ENCODE data around the gene CLSTN2.

Gene CLSTN2

GRCh38 chr3:140342668-140343067 lies 407.7 kb downstream of the CLSTN2 start:
- Histone ChIP-seq H3K27me3 (ENCODE audit: control insufficient read depth in 1 of 2, insufficient read depth in 2 of 2, low read length in 2 of 2) (no peaks in the 10 kb centered on the region), H3K9ac (ENCODE audit: low read depth in 1 of 2, low read length in 2 of 2) (no peak overlapping the region), H3K27ac (ENCODE audit: low read depth, low read length) (no peak overlapping the region), H3K4me3 (ENCODE audit: low read depth in 1 of 2, low read length in 2 of 2) (no peak overlapping the region), H3K4me1 (ENCODE audit: control insufficient read depth in 1 of 2, insufficient read depth in 2 of 2, low read length in 2 of 2) (no peaks in the 10 kb centered on the region), H3K9me3 (ENCODE audit: control insufficient read depth in 1 of 2, low read length in 2 of 2) (no peaks in the 10 kb centered on the region), H3K36me3 (ENCODE audit: control insufficient read depth in 1 of 2, insufficient read depth in 2 of 2, low read length in 2 of 2) (no peaks in the 10 kb centered on the region)

GRCh38 chr3:140343211-140344081 lies 408.5 kb downstream of the CLSTN2 start:
- no peak overlapping the region for H3K27ac ChIP-seq (ENCODE audit: low read depth, low read length)
- H3K4me1 ChIP-seq (ENCODE audit: control insufficient read depth in 1 of 2, insufficient read depth in 2 of 2, low read length in 2 of 2), result no peaks in the 10 kb centered on the region
- no peaks in the 10 kb centered on the region for H3K36me3 ChIP-seq (ENCODE audit: control insufficient read depth in 1 of 2, insufficient read depth in 2 of 2, low read length in 2 of 2)

GRCh38 chr3:140344082-140344454 lies 409.1 kb downstream of the CLSTN2 start:
- Histone ChIP-seq H3K36me3 (ENCODE audit: control insufficient read depth in 1 of 2, insufficient read depth in 2 of 2, low read length in 2 of 2) (no peaks in the 10 kb centered on the region), H3K4me1 (ENCODE audit: control insufficient read depth in 1 of 2, insufficient read depth in 2 of 2, low read length in 2 of 2) (no peaks in the 10 kb centered on the region), H3K4me3 (ENCODE audit: low read depth in 1 of 2, low read length in 2 of 2) (no peak overlapping the region), H3K9ac (ENCODE audit: low read depth in 1 of 2, low read length in 2 of 2) (no peak overlapping the region), H3K9me3 (ENCODE audit: control insufficient read depth in 1 of 2, low read length in 2 of 2) (no peaks in the 10 kb centered on the region), H3K27ac (ENCODE audit: low read depth, low read length) (no peak overlapping the region), H3K27me3 (ENCODE audit: control insufficient read depth in 1 of 2, insufficient read depth in 2 of 2, low read length in 2 of 2) (no peaks in the 10 kb centered on the region)

More at GRCh38 chr3:140343211-140344081, 408.5 kb downstream of the CLSTN2 start:
- H3K9me3 ChIP-seq (ENCODE audit: control insufficient read depth in 1 of 2, low read length in 2 of 2), result no peaks in the 10 kb centered on the region
- H3K4me3 ChIP-seq (ENCODE audit: low read depth in 1 of 2, low read length in 2 of 2), result no peak overlapping the region
- H3K27me3 ChIP-seq (ENCODE audit: control insufficient read depth in 1 of 2, insufficient read depth in 2 of 2, low read length in 2 of 2), result no peaks in the 10 kb centered on the region
- no peak overlapping the region for H3K9ac ChIP-seq (ENCODE audit: low read depth in 1 of 2, low read length in 2 of 2)

GRCh38 chr3:140344601-140345205 lies 409.7 kb downstream of the CLSTN2 start:
- Histone ChIP-seq H3K4me3 (ENCODE audit: low read depth in 1 of 2, low read length in 2 of 2) (no peak overlapping the region), H3K36me3 (ENCODE audit: control insufficient read depth in 1 of 2, insufficient read depth in 2 of 2, low read length in 2 of 2) (no peaks in the 10 kb centered on the region), H3K27ac (ENCODE audit: low read depth, low read length) (no peak overlapping the region), H3K9ac (ENCODE audit: low read depth in 1 of 2, low read length in 2 of 2) (no peak overlapping the region), H3K4me1 (ENCODE audit: control insufficient read depth in 1 of 2, insufficient read depth in 2 of 2, low read length in 2 of 2) (no peaks in the 10 kb centered on the region), H3K9me3 (ENCODE audit: control insufficient read depth in 1 of 2, low read length in 2 of 2) (no peaks in the 10 kb centered on the region), H3K27me3 (ENCODE audit: control insufficient read depth in 1 of 2, insufficient read depth in 2 of 2, low read length in 2 of 2) (no peaks in the 10 kb centered on the region)

GRCh38 chr3:140347151-140347550 lies 412.2 kb downstream of the CLSTN2 start:
- H3K9ac ChIP-seq (ENCODE audit: low read depth in 1 of 2, low read length in 2 of 2), result no peak overlapping the region
- peaks cover 0 to 3% of the 10 kb centered on the region in 2 donors for H3K27me3 ChIP-seq (ENCODE audit: control insufficient read depth in 1 of 2, insufficient read depth in 2 of 2, low read length in 2 of 2)
- H3K36me3 ChIP-seq (ENCODE audit: control insufficient read depth in 1 of 2, insufficient read depth in 2 of 2, low read length in 2 of 2), result no peaks in the 10 kb centered on the region
- H3K4me3 ChIP-seq (ENCODE audit: low read depth in 1 of 2, low read length in 2 of 2), result no peak overlapping the region
- H3K27ac ChIP-seq (ENCODE audit: low read depth, low read length), result no peak overlapping the region
- no peaks in the 10 kb centered on the region for H3K9me3 ChIP-seq (ENCODE audit: control insufficient read depth in 1 of 2, low read length in 2 of 2)
- H3K4me1 ChIP-seq (ENCODE audit: control insufficient read depth in 1 of 2, insufficient read depth in 2 of 2, low read length in 2 of 2), result no peaks in the 10 kb centered on the region

- no peaks in the 10 kb centered on the region for H3K4me1 ChIP-seq (ENCODE audit: control insufficient read depth in 1 of 2, insufficient read depth in 2 of 2, low read length in 2 of 2)
- H3K9me3 ChIP-seq (ENCODE audit: control insufficient read depth in 1 of 2, low read length in 2 of 2), result no peaks in the 10 kb centered on the region
- H3K9ac ChIP-seq (ENCODE audit: low read depth in 1 of 2, low read length in 2 of 2), result no peak overlapping the region
- no peak overlapping the region for H3K27ac ChIP-seq (ENCODE audit: low read depth, low read length)
- H3K36me3 ChIP-seq (ENCODE audit: control insufficient read depth in 1 of 2, insufficient read depth in 2 of 2, low read length in 2 of 2), result no peaks in the 10 kb centered on the region
- peaks cover 0 to 3% of the 10 kb centered on the region in 2 donors for H3K27me3 ChIP-seq (ENCODE audit: control insufficient read depth in 1 of 2, insufficient read depth in 2 of 2, low read length in 2 of 2)
- no peak overlapping the region for H3K4me3 ChIP-seq (ENCODE audit: low read depth in 1 of 2, low read length in 2 of 2)
Measured at GRCh38 chr3:140349938-140350337, 415.0 kb downstream of the CLSTN2 start.

- H3K9me3 ChIP-seq (ENCODE audit: control insufficient read depth in 1 of 2, low read length in 2 of 2), result no peaks in the 10 kb centered on the region
- peaks cover 0 to 3% of the 10 kb centered on the region in 2 donors for H3K27me3 ChIP-seq (ENCODE audit: control insufficient read depth in 1 of 2, insufficient read depth in 2 of 2, low read length in 2 of 2)
- H3K4me3 ChIP-seq (ENCODE audit: low read depth in 1 of 2, low read length in 2 of 2), result no peak overlapping the region
- no peak overlapping the region for H3K9ac ChIP-seq (ENCODE audit: low read depth in 1 of 2, low read length in 2 of 2)
- no peaks in the 10 kb centered on the region for H3K36me3 ChIP-seq (ENCODE audit: control insufficient read depth in 1 of 2, insufficient read depth in 2 of 2, low read length in 2 of 2)
- no peak overlapping the region for H3K27ac ChIP-seq (ENCODE audit: low read depth, low read length)
- no peaks in the 10 kb centered on the region for H3K4me1 ChIP-seq (ENCODE audit: control insufficient read depth in 1 of 2, insufficient read depth in 2 of 2, low read length in 2 of 2)
Measured at GRCh38 chr3:140351466-140351865, 416.5 kb downstream of the CLSTN2 start.

- Histone ChIP-seq H3K4me3 (ENCODE audit: low read depth in 1 of 2, low read length in 2 of 2) (no peak overlapping the region), H3K27me3 (ENCODE audit: control insufficient read depth in 1 of 2, insufficient read depth in 2 of 2, low read length in 2 of 2) (peaks cover 0 to 3% of the 10 kb centered on the region in 2 donors), H3K27ac (ENCODE audit: low read depth, low read length) (no peak overlapping the region), H3K9me3 (ENCODE audit: control insufficient read depth in 1 of 2, low read length in 2 of 2) (no peaks in the 10 kb centered on the region), H3K4me1 (ENCODE audit: control insufficient read depth in 1 of 2, insufficient read depth in 2 of 2, low read length in 2 of 2) (no peaks in the 10 kb centered on the region), H3K9ac (ENCODE audit: low read depth in 1 of 2, low read length in 2 of 2) (no peak overlapping the region), H3K36me3 (ENCODE audit: control insufficient read depth in 1 of 2, insufficient read depth in 2 of 2, low read length in 2 of 2) (no peaks in the 10 kb centered on the region)
Measured at GRCh38 chr3:140355481-140355880, 420.5 kb downstream of the CLSTN2 start.

GRCh38 chr3:140358686-140359085 lies 423.7 kb downstream of the CLSTN2 start:
- no peaks in the 10 kb centered on the region for H3K4me1 ChIP-seq (ENCODE audit: control insufficient read depth in 1 of 2, insufficient read depth in 2 of 2, low read length in 2 of 2)
- H3K4me3 ChIP-seq (ENCODE audit: low read depth in 1 of 2, low read length in 2 of 2), result no peak overlapping the region
- no peaks in the 10 kb centered on the region for H3K9me3 ChIP-seq (ENCODE audit: control insufficient read depth in 1 of 2, low read length in 2 of 2)
- no peaks in the 10 kb centered on the region for H3K27me3 ChIP-seq (ENCODE audit: control insufficient read depth in 1 of 2, insufficient read depth in 2 of 2, low read length in 2 of 2)
- no peak overlapping the region for H3K9ac ChIP-seq (ENCODE audit: low read depth in 1 of 2, low read length in 2 of 2)
- no peaks in the 10 kb centered on the region for H3K36me3 ChIP-seq (ENCODE audit: control insufficient read depth in 1 of 2, insufficient read depth in 2 of 2, low read length in 2 of 2)
- H3K27ac ChIP-seq (ENCODE audit: low read depth, low read length), result no peak overlapping the region

GRCh38 chr3:140359233-140359995 lies 424.4 kb downstream of the CLSTN2 start:
- H3K36me3 ChIP-seq (ENCODE audit: control insufficient read depth in 1 of 2, insufficient read depth in 2 of 2, low read length in 2 of 2), result no peaks in the 10 kb centered on the region
- no peaks in the 10 kb centered on the region for H3K4me1 ChIP-seq (ENCODE audit: control insufficient read depth in 1 of 2, insufficient read depth in 2 of 2, low read length in 2 of 2)
- H3K27me3 ChIP-seq (ENCODE audit: control insufficient read depth in 1 of 2, insufficient read depth in 2 of 2, low read length in 2 of 2), result no peaks in the 10 kb centered on the region
- no peaks in the 10 kb centered on the region for H3K9me3 ChIP-seq (ENCODE audit: control insufficient read depth in 1 of 2, low read length in 2 of 2)
- H3K9ac ChIP-seq (ENCODE audit: low read depth in 1 of 2, low read length in 2 of 2), result no peak overlapping the region
- H3K4me3 ChIP-seq (ENCODE audit: low read depth in 1 of 2, low read length in 2 of 2), result no peak overlapping the region
- no peak overlapping the region for H3K27ac ChIP-seq (ENCODE audit: low read depth, low read length)

Data from duodenal mucosa (tissue), 2 donors.